HG03045 (cell line): ENCODE data around the gene IGHMBP2.
"Not testable (repeated sequence)": the region's sequence is repeated elsewhere in the genome, so short reads cannot be mapped to it uniquely, and the experiment has no call there.

Source experiments
- ATAC-seq: cut with Tn5 transposase; IDR thresholded peaks from one replicate; pipeline ENCODE4 v1.9.1; 2021; ENCODE audit warnings: mild to moderate bottlenecking, moderate library complexity; ENCODE audit not compliant: unreplicated experiment

IGHMBP2 gene

GRCh38 chr11:68959465-68960293 is 56.0 kb downstream of the IGHMBP2 start:
- ATAC-seq: no peak

- no peak for ATAC-seq
These were observed 56.8 kb downstream of the IGHMBP2 start for GRCh38 chr11:68960294-68961071.

GRCh38 chr11:68961245-68961644 is 57.6 kb downstream of the IGHMBP2 start:
- ATAC-seq: no peak

GRCh38 chr11:68962527-68963250 is 59.0 kb downstream of the IGHMBP2 start:
- ATAC-seq: no peak

- no peak for ATAC-seq
These were observed 60.1 kb downstream of the IGHMBP2 start for GRCh38 chr11:68963779-68964178.

GRCh38 chr11:68965901-68966853 is 62.5 kb downstream of the IGHMBP2 start:
- ATAC-seq: no peak

- ATAC-seq: no peak
These were observed 63.4 kb downstream of the IGHMBP2 start for GRCh38 chr11:68966894-68967780.

GRCh38 chr11:68968306-68969250 is 64.9 kb downstream of the IGHMBP2 start:
- no peak for ATAC-seq

GRCh38 chr11:68969386-68969785 is 65.7 kb downstream of the IGHMBP2 start:
- ATAC-seq: no peak

- no peak for ATAC-seq
These were observed 67.4 kb downstream of the IGHMBP2 start for GRCh38 chr11:68970921-68971636.

- no peak for ATAC-seq
These were observed 69.5 kb downstream of the IGHMBP2 start for GRCh38 chr11:68973219-68973618.

- ATAC-seq: not testable (repeated sequence)
These were observed 70.0 kb downstream of the IGHMBP2 start for GRCh38 chr11:68973706-68974105.

GRCh38 chr11:68974421-68975194 is 70.9 kb downstream of the IGHMBP2 start:
- ATAC-seq: no peak

GRCh38 chr11:68976095-68976494 is 72.4 kb downstream of the IGHMBP2 start:
- no peak for ATAC-seq

- no peak for ATAC-seq
These were observed 72.9 kb downstream of the IGHMBP2 start for GRCh38 chr11:68976563-68976962.

- no peak for ATAC-seq
These were observed 74.3 kb downstream of the IGHMBP2 start for GRCh38 chr11:68977781-68978625.
